Aorta (tissue), 4 donors: ENCODE results near the gene UBE2D4. TPM values are rescaled to one million over a fixed set of nuclear protein-coding genes. Genes with fewer than 3 reads are reported as not detected.

Experiments used
- polyA plus RNA-seq, 2 donors: library from polyadenylated mRNA; stranded (reverse); fragments of 200-250 nt; gene quantifications; one replicate each; pipeline ENCODE4 v1.2.3, GENCODE V29; 2013
- total RNA-seq, 2 donors: library from RNA; stranded (reverse); fragmentation: NEBNext Ultra II Directional; extraction: Animal tissue kit (Norgen Biotek cat#: 25700); gene quantifications; one replicate each; pipeline ENCODE4 v1.2.1, GENCODE V29; 2021
- donor health status: healthy with polysubstance abuse.
- donor health status: Bipolar disorder and iron deficiency.
- donor health status: DM: no; HTN: no; CAD: no.
- donor health status: DM: yes; HTN: yes; CAD: no.

Gene UBE2D4
- total and polyA plus RNA-seq, 4 donors = 20.0 to 40.1 (median 21.7) TPM

Other genes starting within 250 kb of the UBE2D4 start
- 10 to 100 TPM; 36.5 to 55.6 TPM for gene COA1, start 196.9 kb upstream of the UBE2D4 start, total RNA-seq
- 10 to 100 TPM; 47.5 to 57.2 TPM for gene COA1, start 196.9 kb upstream of the UBE2D4 start, polyA plus RNA-seq
- 10 to 100 TPM; 56.0 to 61.0 TPM for gene BLVRA, start 167.8 kb upstream of the UBE2D4 start, total RNA-seq
- 100 to 1,000 TPM in 1 of 2 donors, 10 to 100 TPM in 1; 77.8 to 117 TPM for gene BLVRA, start 167.8 kb upstream of the UBE2D4 start, polyA plus RNA-seq
- gene MRPS24, start 56.9 kb upstream of the UBE2D4 start, total RNA-seq = 10 to 100 TPM; 53.6 to 55.4 TPM
- 100 to 1,000 TPM; 112 TPM for gene MRPS24, start 56.9 kb upstream of the UBE2D4 start, polyA plus RNA-seq
- 10 to 100 TPM; 38.0 to 46.7 TPM for gene URGCP, start 19.8 kb upstream of the UBE2D4 start, total RNA-seq
- gene URGCP, start 19.8 kb upstream of the UBE2D4 start, polyA plus RNA-seq = 10 to 100 TPM in 1 of 2 donors, 1 to 10 TPM in 1; 9.1 to 24.2 TPM
- not detected for gene SPDYE1, start 71.5 kb downstream of the UBE2D4 start, total RNA-seq
- gene SPDYE1, start 71.5 kb downstream of the UBE2D4 start, polyA plus RNA-seq = under 1 TPM in 1 of 2 donors, not detected in 1; 0.05 TPM
- 100 to 1,000 TPM in 1 of 2 donors, 10 to 100 TPM in 1; 96.1 to 105 TPM for gene DBNL, start 118.3 kb downstream of the UBE2D4 start, total RNA-seq
- 10 to 100 TPM; 80.1 to 91.6 TPM for gene DBNL, start 118.3 kb downstream of the UBE2D4 start, polyA plus RNA-seq
- gene PGAM2, start 139.1 kb downstream of the UBE2D4 start, total RNA-seq = 1 to 10 TPM; 4.1 to 4.8 TPM
- gene PGAM2, start 139.1 kb downstream of the UBE2D4 start, polyA plus RNA-seq = 1 to 10 TPM; 8.0 to 9.5 TPM
- 10 to 100 TPM; 27.6 to 35.7 TPM for gene POLM, start 156.1 kb downstream of the UBE2D4 start, total RNA-seq
- gene POLM, start 156.1 kb downstream of the UBE2D4 start, polyA plus RNA-seq = 10 to 100 TPM in 1 of 2 donors, 1 to 10 TPM in 1; 8.4 to 35.6 TPM
- 1,000 to 10,000 TPM in 1 of 2 donors, 100 to 1,000 TPM in 1; 856 to 1,098 TPM for gene AEBP1, start 177.9 kb downstream of the UBE2D4 start, total RNA-seq
- gene AEBP1, start 177.9 kb downstream of the UBE2D4 start, polyA plus RNA-seq = 1,000 to 10,000 TPM in 1 of 2 donors, 100 to 1,000 TPM in 1; 293 to 2,243 TPM
- gene POLD2, start 197.1 kb downstream of the UBE2D4 start, total RNA-seq = 10 to 100 TPM; 49.5 to 53.4 TPM
- gene POLD2, start 197.1 kb downstream of the UBE2D4 start, polyA plus RNA-seq = 10 to 100 TPM; 31.6 to 93.1 TPM
- gene MYL7, start 214.9 kb downstream of the UBE2D4 start, total RNA-seq = not detected
- gene MYL7, start 214.9 kb downstream of the UBE2D4 start, polyA plus RNA-seq = 1 to 10 TPM; 2.6 to 4.1 TPM